OCI-LY1 (cell line): ENCODE data around the gene TIE1.

Source experiments
- CTCF ChIP-seq: fragments of 200-600 bp; sonication (generic), shearing (Covaris generic); IDR thresholded peaks from 2 replicates; pipeline ENCODE4 v1.5.1; 2017; ENCODE audit warnings: mild to moderate bottlenecking, antibody characterized with exemption, low read length, moderate library complexity, mixed read lengths
- EZH2 ChIP-seq: fragments of 200-600 bp; sonication (generic), shearing (Covaris generic); IDR thresholded peaks from 2 replicates; pipeline ENCODE4 v1.8.0; 2017; ENCODE audit warnings: borderline replicate concordance, mixed run types, mild to moderate bottlenecking, antibody characterized with exemption, low read length, moderate library complexity, mixed read lengths

GRCh38 chr1:43366601-43367025 is 65.8 kb downstream of the TIE1 start:
- TF ChIP-seq CTCF, result no peak
- TF ChIP-seq EZH2, result no peak
